Measurements from ENCODE around the gene MSRB2. TPM values are rescaled to one million over a fixed set of nuclear protein-coding genes. Genes with fewer than 3 reads are reported as not detected.
"Not testable (repeated sequence)": the region's sequence is repeated elsewhere in the genome, so short reads cannot be mapped to it uniquely, and the experiment has no call there.

Gene MSRB2
- polyA plus RNA-seq, 1 experiment = 48.6 TPM

DNA sequence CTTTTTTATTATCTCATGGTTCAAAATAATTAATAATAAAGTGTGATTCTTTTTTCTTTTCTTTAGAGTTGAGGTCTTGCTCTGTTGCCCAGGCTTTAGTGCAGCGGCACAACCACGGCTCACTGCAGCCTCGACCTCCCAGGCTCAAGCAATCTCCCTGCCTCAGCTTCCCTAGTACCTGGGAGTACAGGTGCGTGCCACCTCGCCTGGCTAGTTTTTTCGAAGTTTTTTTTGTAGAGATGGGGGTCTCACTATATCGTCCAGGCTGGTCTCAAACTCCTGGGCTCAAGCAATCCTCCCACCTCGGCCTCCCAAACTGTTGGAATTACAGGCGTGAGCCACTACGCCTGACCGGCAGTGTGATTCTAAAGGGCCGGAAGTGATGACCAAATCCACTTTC is 28.0 kb upstream of the MSRB2 start:
- no peaks in the 10 kb centered on the region for H3K27me3 ChIP-seq (ENCODE audit: control insufficient read depth, insufficient read depth, low read length)
- ChIA-PET POLR2A (no interaction called here), CTCF (no interaction called here)

DNA sequence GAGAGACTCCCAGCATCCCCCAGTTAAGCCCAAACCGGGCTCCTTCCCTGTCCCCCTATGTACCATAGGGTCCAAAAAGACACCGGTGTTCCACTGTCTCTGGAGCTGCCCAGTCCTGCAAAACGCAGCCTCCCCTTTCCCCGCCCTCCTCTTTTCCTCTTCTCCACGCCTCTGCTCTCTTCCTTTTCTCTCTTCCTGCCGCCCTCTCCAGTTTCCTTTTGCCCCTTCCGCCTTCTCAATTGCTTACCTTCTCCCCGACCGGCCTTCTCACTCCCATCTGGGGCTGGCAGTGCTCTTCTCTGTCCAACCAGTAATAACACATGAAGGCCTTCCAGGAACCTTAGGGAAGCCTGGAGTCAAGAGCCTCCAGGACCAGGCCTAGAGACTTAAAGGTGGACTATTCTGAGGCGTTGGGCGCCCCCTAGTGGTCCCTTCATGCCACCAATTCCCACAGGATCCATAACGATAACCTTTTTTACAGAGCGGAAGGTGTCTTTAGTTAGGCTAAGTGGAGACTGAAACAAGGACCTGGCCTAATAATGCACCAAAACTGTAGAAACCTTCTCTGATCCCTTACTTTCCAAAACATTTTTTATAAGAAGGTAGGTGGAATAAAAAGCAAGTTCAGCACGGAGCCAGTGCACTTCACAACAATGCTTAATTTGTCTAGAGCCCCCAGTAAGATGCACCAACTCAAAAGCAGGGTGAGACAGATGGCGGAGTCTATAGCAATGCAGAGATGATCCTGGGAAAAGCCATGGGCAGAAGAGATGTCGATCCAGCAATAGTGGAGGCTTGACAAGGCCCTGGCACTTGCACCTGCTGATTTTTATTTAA is 27.2 kb upstream of the MSRB2 start:
- Histone ChIP-seq H3K27me3 (ENCODE audit: control insufficient read depth, insufficient read depth, low read length) (no peaks in the 10 kb centered on the region), H3K36me3 (ENCODE audit: control insufficient read depth, insufficient read depth, low read length) (no peaks in the 10 kb centered on the region), H3K4me3 (ENCODE audit: low read depth, low read length) (no peak overlapping the region)
- DNase-seq (ENCODE audit: low read depth) = no peak
- TF ChIP-seq, protein P1, sequence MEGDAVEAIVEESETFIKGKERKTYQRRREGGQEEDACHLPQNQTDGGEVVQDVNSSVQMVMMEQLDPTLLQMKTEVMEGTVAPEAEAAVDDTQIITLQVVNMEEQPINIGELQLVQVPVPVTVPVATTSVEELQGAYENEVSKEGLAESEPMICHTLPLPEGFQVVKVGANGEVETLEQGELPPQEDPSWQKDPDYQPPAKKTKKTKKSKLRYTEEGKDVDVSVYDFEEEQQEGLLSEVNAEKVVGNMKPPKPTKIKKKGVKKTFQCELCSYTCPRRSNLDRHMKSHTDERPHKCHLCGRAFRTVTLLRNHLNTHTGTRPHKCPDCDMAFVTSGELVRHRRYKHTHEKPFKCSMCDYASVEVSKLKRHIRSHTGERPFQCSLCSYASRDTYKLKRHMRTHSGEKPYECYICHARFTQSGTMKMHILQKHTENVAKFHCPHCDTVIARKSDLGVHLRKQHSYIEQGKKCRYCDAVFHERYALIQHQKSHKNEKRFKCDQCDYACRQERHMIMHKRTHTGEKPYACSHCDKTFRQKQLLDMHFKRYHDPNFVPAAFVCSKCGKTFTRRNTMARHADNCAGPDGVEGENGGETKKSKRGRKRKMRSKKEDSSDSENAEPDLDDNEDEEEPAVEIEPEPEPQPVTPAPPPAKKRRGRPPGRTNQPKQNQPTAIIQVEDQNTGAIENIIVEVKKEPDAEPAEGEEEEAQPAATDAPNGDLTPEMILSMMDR (IDR thresholded peaks at IDR 0.05; ENCODE audit: insufficient read depth, low read depth, low read length) = peak; percentile 92
- ChIA-PET CTCF (interaction anchor here (0.6 to 1.2 kb wide), 2 partner anchors 22 to 34 kb away, joined by 3 to 4 read pairs; no protein-coding TSS in a partner anchor), POLR2A (no interaction called here)

More for the DNA sequence above, 28.0 kb upstream of the MSRB2 start:
- TF ChIP-seq, protein P1 (IDR thresholded peaks at IDR 0.05; ENCODE audit: insufficient read depth, low read depth, low read length) = no peak
- Histone ChIP-seq H3K4me3 (ENCODE audit: low read depth, low read length) (no peak overlapping the region), H3K36me3 (ENCODE audit: control insufficient read depth, insufficient read depth, low read length) (no peaks in the 10 kb centered on the region)
- DNase-seq (ENCODE audit: low read depth) = no peak

DNA sequence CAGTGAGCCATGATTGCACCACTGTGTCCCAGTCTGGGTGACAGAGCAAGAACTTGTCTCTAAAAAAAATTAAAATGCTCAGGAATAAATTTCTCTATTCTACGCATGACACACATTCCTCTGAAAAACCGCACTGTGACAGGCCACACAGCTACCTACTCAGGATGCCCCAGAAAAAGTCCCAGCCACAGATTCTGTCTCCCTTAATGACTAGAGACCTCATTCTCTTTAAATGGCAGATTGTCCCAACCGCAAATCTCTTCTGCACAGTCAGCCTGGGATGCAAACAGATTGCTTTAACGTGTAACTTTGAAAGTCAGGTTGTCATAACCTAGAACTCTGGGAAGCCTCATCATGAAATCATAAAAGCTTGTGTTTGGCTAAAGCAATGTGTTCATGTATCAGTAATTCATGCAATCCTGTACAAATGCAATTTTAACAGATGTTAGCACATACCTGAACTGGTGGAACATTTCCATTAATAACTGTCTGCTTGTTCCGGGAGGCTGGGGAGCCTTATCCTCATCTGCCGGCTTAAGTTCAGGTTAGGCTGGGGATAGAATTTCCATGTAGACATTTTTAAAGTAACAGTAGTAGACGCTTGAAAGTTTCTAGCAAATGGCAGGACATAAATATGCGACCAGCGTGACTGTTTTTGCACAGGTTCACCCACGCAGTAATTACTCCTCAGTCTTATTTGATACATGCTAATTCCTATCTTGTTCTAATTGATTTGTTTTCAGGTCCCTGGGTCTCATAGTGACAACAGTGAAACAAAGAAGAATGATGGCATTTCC is 26.2 kb upstream of the MSRB2 start:
- POLR2A ChIA-PET = no interaction called here
- CTCF ChIA-PET = interaction anchor here (1.2 kb wide), 1 partner anchor 23 kb away, joined by 4 read pairs; no protein-coding TSS in a partner anchor
- DNase-seq (ENCODE audit: low read depth) = no peak
- TF ChIP-seq, protein P1 (IDR thresholded peaks at IDR 0.05; ENCODE audit: insufficient read depth, low read depth, low read length) = no peak
- Histone ChIP-seq H3K27me3 (ENCODE audit: control insufficient read depth, insufficient read depth, low read length) (no peaks in the 10 kb centered on the region), H3K36me3 (ENCODE audit: control insufficient read depth, insufficient read depth, low read length) (no peaks in the 10 kb centered on the region), H3K4me3 (ENCODE audit: low read depth, low read length) (no peak overlapping the region)

DNA sequence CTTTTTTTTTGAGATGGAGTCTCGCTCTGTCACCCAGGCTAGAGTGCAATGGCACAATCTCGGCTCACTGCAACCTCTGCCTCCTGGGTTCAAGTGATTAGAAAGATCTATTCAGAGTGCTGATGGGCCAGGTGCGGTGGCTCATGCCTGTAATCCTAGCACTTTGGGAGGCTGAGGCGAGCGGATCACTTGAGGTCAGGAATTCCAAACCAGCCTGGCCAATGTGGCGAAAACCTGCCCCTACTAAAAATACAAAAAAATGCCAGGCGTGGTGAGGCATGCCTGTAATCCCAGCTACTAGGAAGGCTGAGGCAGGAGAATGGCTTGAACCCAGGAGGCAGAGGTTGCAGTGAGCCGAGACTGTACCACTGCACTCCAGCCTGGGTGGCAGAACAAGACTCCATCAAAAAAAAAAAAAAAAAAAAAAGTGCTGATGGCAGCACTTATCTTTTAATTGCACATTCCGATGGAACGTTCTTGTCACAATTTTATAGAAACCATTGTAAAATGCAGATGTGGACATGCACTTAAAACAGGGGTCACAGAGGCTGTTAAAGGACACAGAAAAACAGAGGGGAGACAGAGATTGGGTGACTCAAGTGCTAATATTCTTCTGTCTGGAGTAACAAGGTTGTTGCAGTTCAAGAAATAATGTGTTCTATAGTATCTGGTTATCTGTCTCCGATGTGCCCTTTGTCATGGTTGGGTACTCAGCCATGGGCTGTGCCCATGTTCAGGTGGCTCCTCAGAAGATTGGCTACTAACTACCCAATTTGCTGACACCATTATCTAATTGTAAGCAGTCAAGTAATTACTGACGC is 25.1 kb upstream of the MSRB2 start:
- POLR2A ChIA-PET, CTCF ChIA-PET: not testable (repeated sequence)

DNA sequence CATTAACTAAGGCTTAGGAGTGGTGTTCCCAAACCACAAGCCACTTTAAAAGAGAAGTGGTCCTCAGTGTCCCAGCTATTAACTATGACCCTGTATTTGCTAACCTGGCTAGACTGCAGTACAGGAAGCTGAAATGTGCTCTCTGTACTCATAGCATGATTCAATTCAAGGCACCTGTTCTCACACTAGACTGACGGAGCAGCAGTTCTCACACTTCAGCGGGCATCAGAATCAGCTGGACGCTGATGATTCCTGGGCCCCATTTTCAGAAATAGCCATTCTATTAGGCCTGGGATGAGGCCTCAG is 24.5 kb upstream of the MSRB2 start:
- Histone ChIP-seq H3K27me3 (ENCODE audit: control insufficient read depth, insufficient read depth, low read length) (no peaks in the 10 kb centered on the region), H3K4me3 (ENCODE audit: low read depth, low read length) (no peak overlapping the region), H3K36me3 (ENCODE audit: control insufficient read depth, insufficient read depth, low read length) (no peaks in the 10 kb centered on the region)
- ChIA-PET CTCF (no interaction called here), POLR2A (no interaction called here)
- no peak for DNase-seq (ENCODE audit: low read depth)
- TF ChIP-seq, protein P1 (IDR thresholded peaks at IDR 0.05; ENCODE audit: insufficient read depth, low read depth, low read length) = no peak

More for the DNA sequence above, 25.1 kb upstream of the MSRB2 start:
- H3K4me3 ChIP-seq (ENCODE audit: low read depth, low read length); H3K27me3 ChIP-seq (ENCODE audit: control insufficient read depth, insufficient read depth, low read length); H3K36me3 ChIP-seq (ENCODE audit: control insufficient read depth, insufficient read depth, low read length); DNase-seq (ENCODE audit: low read depth): not testable (repeated sequence)

DNA sequence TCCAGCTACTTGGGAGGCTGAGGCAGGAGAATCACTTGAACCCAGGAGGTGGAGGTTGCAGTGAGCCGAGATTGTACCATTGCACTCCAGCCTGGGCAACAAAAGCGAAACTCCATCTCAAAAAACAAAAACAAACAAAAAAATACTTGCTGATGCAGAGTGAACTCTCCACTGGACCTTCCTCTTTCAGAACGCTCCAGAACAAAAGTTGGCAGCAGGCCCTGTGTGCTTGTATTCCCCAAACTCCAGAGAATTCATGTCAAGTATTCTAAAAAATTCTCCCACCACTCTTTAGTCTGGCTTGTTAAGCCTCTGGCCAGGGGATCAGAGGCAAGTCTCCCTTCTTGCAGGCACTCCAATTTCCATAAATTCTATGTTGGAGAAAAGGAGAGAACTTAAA is 22.8 kb upstream of the MSRB2 start:
- H3K36me3 ChIP-seq (ENCODE audit: control insufficient read depth, insufficient read depth, low read length); H3K4me3 ChIP-seq (ENCODE audit: low read depth, low read length); POLR2A ChIA-PET; DNase-seq (ENCODE audit: low read depth); H3K27me3 ChIP-seq (ENCODE audit: control insufficient read depth, insufficient read depth, low read length); CTCF ChIA-PET: not testable (repeated sequence)

Measured in BJ (cell line).